Neural progenitor cell (in vitro differentiated cells): ENCODE results near the gene PDX1. TPM values are rescaled to one million over a fixed set of nuclear protein-coding genes. Genes with fewer than 3 reads are reported as not detected.

Source experiments
- DNase-seq: peaks from one replicate; pipeline ENCODE4 v3.0.0-alpha.2; 2016; ENCODE audit warnings: low spot score
- H2AFZ ChIP-seq: fragments of 200-600 bp; sonication (generic); replicated peaks from 2 replicates; pipeline ENCODE4 v1.6.1; 2016; ENCODE audit warnings: antibody characterized with exemption
- H3F3A ChIP-seq: fragments of 200-600 bp; sonication (generic); 2 replicates; pipeline ENCODE4 v1.6.1; 2016; ENCODE audit warnings: antibody characterized with exemption, low read depth
- H3K27ac ChIP-seq: fragments of 200-600 bp; sonication (generic); 2 replicates; pipeline ENCODE4 v1.5.1; 2016; ENCODE audit warnings: mild to moderate bottlenecking
- H3K27me3 ChIP-seq: fragments of 200-600 bp; sonication (generic); 2 replicates; pipeline ENCODE4 v1.6.1; 2016; ENCODE audit warnings: mild to moderate bottlenecking, moderate library complexity
- H3K36me3 ChIP-seq: fragments of 200-600 bp; sonication (generic); 2 replicates; pipeline ENCODE4 v1.5.1; 2016
- H3K4me1 ChIP-seq: fragments of 200-600 bp; sonication (generic); 2 replicates; pipeline ENCODE4 v1.6.1; 2016; ENCODE audit warnings: mixed run types
- H3K4me2 ChIP-seq: fragments of 200-600 bp; sonication (generic); 2 replicates; pipeline ENCODE4 v1.6.1; 2016
- H3K4me3 ChIP-seq: fragments of 200-600 bp; sonication (generic); 2 replicates; pipeline ENCODE4 v1.5.1; 2016
- H3K79me2 ChIP-seq: fragments of 200-600 bp; sonication (generic); 2 replicates; pipeline ENCODE4 v1.6.1; 2016; ENCODE audit warnings: low read depth
- H3K9ac ChIP-seq: fragments of 200-600 bp; sonication (generic); 2 replicates; pipeline ENCODE4 v1.6.1; 2016
- H3K9me3 ChIP-seq: fragments of 200-600 bp; sonication (generic); 2 replicates; pipeline ENCODE4 v1.5.1; 2016; ENCODE audit warnings: low read depth
- H4K20me1 ChIP-seq: fragments of 200-600 bp; sonication (generic); 2 replicates; pipeline ENCODE4 v1.6.1; 2016; ENCODE audit warnings: low read depth
- H3K27ac Mint-ChIP-seq: 3 replicates; pipeline ENCODE4 v1.8.0; 2021; ENCODE audit warnings: mixed read lengths
- H3K27me3 Mint-ChIP-seq: 2 replicates; pipeline ENCODE4 v1.8.0; 2022; ENCODE audit warnings: low read depth, mild to moderate bottlenecking, inconsistent platforms, moderate library complexity, mixed read lengths; ENCODE audit not compliant: insufficient read depth
- H3K36me3 Mint-ChIP-seq: 3 replicates; pipeline ENCODE4 v1.8.0; 2021; ENCODE audit warnings: mixed read lengths
- H3K4me1 Mint-ChIP-seq: 3 replicates; pipeline ENCODE4 v1.8.0; 2021; ENCODE audit warnings: mixed read lengths
- H3K4me3 Mint-ChIP-seq: 3 replicates; pipeline ENCODE4 v1.8.0; 2021; ENCODE audit warnings: mild to moderate bottlenecking, moderate library complexity, mixed read lengths
- H3K9me3 Mint-ChIP-seq: 3 replicates; pipeline ENCODE4 v1.8.0; 2020; ENCODE audit warnings: mixed read lengths
- EZH2 ChIP-seq: fragments of 200-600 bp; sonication (generic); IDR thresholded peaks from 2 replicates; pipeline ENCODE4 v1.6.1; 2017; ENCODE audit warnings: antibody characterized with exemption, mild to moderate bottlenecking, moderate library complexity
- EZH2phosphoT487 ChIP-seq: fragments of 200-600 bp; sonication (generic); IDR thresholded peaks from 2 replicates; pipeline ENCODE4 v1.6.1; 2017; ENCODE audit warnings: antibody characterized with exemption
- total RNA-seq: library from RNA; depleted of rRNA; stranded (reverse); fragments of >200 nt; gene quantifications from 2 replicates; pipeline ENCODE4 v1.2.3, GENCODE V29; 2015; ENCODE audit warnings: low replicate concordance
- TF ChIP-seq, protein P1 (sequence below): fragments of 200-600 bp; sonication (generic); IDR thresholded peaks from 2 replicates; pipeline ENCODE4 v1.5.1; 2017; ENCODE audit warnings: antibody characterized with exemption, mild to moderate bottlenecking

PDX1 gene
- total RNA-seq, 1 donor from 2014 or later: not detected

DNA sequence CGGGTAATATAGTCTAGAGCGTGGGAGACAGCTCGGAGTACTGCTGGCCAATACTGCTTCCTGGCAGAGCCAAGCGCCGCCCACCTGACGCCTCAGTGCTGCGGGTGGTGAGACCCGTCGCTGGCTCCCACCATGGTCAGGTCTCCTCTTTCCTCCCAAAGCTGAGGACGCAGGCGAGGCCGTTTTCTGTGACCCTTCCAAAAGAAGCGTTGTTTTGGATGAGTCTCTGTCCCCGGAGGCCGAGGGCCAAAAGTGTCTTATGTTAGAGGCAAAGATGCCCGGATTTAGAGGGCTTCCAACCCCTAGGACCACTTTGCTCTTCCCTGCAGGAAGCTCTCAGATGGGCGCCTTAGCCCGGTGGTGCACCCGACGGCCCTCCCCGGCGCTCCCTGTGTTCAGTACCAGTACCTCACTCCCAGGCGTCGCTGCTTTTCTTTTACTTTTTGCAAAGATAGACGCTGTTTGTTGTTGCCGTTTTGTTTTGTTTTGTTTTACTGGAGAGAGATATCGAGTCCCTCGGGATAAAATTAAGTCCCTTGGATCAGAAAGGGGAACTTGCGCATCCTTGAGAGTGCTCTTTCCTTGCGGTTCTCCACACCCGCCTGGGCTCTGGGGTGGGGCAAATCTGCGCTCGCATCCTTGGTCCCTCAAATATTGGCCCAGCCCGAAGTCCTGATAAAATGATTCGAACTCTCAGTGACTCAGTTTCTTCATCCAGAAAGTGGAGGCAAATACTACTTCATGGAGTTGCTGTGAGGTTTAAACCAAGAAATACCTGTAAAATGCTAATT, 7.0 kb downstream of the PDX1 start:
- peak; percentile 49 for DNase-seq
- TF ChIP-seq EZH2phosphoT487 (peak; percentile 68), EZH2 (peak; percentile 69)
- TF ChIP-seq, protein P1, sequence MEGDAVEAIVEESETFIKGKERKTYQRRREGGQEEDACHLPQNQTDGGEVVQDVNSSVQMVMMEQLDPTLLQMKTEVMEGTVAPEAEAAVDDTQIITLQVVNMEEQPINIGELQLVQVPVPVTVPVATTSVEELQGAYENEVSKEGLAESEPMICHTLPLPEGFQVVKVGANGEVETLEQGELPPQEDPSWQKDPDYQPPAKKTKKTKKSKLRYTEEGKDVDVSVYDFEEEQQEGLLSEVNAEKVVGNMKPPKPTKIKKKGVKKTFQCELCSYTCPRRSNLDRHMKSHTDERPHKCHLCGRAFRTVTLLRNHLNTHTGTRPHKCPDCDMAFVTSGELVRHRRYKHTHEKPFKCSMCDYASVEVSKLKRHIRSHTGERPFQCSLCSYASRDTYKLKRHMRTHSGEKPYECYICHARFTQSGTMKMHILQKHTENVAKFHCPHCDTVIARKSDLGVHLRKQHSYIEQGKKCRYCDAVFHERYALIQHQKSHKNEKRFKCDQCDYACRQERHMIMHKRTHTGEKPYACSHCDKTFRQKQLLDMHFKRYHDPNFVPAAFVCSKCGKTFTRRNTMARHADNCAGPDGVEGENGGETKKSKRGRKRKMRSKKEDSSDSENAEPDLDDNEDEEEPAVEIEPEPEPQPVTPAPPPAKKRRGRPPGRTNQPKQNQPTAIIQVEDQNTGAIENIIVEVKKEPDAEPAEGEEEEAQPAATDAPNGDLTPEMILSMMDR: no peak

DNA sequence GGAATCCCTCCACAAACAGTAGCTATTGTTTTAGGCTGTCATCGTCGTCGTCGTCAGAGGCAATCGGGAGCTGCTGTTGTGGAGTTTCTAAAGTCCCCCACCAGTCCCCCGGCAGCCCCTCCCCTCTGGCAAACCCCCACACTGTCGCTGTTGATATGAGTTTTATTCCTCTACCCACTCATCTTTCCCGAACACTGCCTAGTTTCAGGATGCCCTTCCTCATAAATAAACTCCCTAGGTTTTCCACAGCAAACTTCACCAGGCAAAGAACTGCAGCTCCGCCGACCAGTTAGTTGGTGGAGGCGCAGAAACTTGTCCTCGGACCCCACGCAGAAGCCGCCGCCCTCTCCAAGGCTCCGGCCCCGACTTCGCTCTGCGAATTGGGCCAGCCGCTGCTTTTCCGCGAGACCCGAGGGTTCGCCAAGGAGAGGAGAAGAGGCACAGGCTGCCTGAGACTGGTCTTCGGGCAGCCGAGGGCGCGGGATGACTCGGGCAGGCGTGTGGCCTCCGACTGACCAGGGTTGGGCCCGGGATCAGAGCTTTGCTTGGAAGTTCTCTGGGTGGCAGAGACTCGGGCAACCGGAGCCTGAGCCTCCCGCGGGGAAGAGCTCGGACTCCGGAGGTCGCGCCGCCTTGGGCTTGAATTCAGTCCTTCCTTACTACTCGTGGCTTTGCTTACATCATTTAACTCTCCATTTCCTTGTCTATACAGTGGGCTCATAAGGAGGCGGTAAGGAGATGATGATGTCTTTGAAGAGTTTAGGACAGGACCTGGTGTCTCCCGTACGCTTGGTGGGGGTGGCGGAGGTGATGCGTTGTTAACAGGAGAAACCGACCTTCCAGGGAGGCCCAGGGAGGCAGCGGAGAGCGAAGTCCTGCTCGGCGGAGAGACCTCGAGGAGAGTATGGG, 7.9 kb downstream of the PDX1 start:
- Histone ChIP-seq H3K4me2 (no peak overlapping the region), H2AFZ (no peak overlapping the region), H3K79me2 (no peaks in the 10 kb centered on the region), H3K9ac (no peak overlapping the region), H3K36me3 (no peaks in the 10 kb centered on the region), H4K20me1 (peaks cover 87% of the 10 kb centered on the region), H3F3A (no peaks in the 10 kb centered on the region), H3K4me1 (no peaks in the 10 kb centered on the region), H3K4me3 (no peak overlapping the region), H3K27ac (no peak overlapping the region), H3K27me3 (peaks cover 100% of the 10 kb centered on the region), H3K9me3 (no peaks in the 10 kb centered on the region)
- H3K27ac Mint-ChIP-seq: no peak overlapping the region
- DNase-seq: peak; percentile 36
- H3K9me3 Mint-ChIP-seq: peaks cover 9% of the 10 kb centered on the region
- TF ChIP-seq, protein P1: no peak
- TF ChIP-seq EZH2phosphoT487 (peak; percentile 98), EZH2 (peak; percentile 98)
- no peaks in the 10 kb centered on the region for H3K36me3 Mint-ChIP-seq
- no peak overlapping the region for H3K4me3 Mint-ChIP-seq
- no peaks in the 10 kb centered on the region for H3K4me1 Mint-ChIP-seq
- H3K27me3 Mint-ChIP-seq: peaks cover 95% of the 10 kb centered on the region

More for the DNA sequence above, 7.0 kb downstream of the PDX1 start:
- Histone ChIP-seq H3K4me3 (no peak overlapping the region), H3K27me3 (peaks cover 100% of the 10 kb centered on the region), H3K36me3 (no peaks in the 10 kb centered on the region), H3K9ac (no peak overlapping the region), H3F3A (no peaks in the 10 kb centered on the region), H3K4me1 (no peaks in the 10 kb centered on the region), H3K27ac (no peak overlapping the region), H3K9me3 (no peaks in the 10 kb centered on the region), H3K79me2 (no peaks in the 10 kb centered on the region), H3K4me2 (no peak overlapping the region), H4K20me1 (peaks cover 96% of the 10 kb centered on the region), H2AFZ (no peak overlapping the region)
- Mint-ChIP-seq H3K36me3 (no peaks in the 10 kb centered on the region), H3K4me1 (no peaks in the 10 kb centered on the region), H3K9me3 (peaks cover 9% of the 10 kb centered on the region), H3K27ac (no peak overlapping the region), H3K4me3 (no peak overlapping the region), H3K27me3 (peaks cover 97% of the 10 kb centered on the region)

DNA sequence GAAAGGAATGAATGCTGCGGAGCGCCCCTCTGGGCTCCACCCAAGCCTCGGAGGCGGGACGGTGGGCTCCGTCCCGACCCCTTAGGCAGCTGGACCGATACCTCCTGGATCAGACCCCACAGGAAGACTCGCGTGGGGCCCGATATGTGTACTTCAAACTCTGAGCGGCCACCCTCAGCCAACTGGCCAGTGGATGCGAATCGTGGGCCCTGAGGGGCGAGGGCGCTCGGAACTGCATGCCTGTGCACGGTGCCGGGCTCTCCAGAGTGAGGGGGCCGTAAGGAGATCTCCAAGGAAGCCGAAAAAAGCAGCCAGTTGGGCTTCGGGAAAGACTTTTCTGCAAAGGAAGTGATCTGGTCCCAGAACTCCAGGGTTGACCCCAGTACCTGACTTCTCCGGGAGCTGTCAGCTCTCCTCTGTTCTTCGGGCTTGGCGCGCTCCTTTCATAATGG, 8.6 kb downstream of the PDX1 start:
- Histone ChIP-seq H3K27ac (no peak overlapping the region), H3F3A (no peaks in the 10 kb centered on the region), H2AFZ (no peak overlapping the region), H3K9me3 (no peaks in the 10 kb centered on the region), H3K9ac (no peak overlapping the region), H3K4me2 (no peak overlapping the region), H3K27me3 (peaks cover 100% of the 10 kb centered on the region), H4K20me1 (peaks cover 80% of the 10 kb centered on the region), H3K4me1 (no peaks in the 10 kb centered on the region), H3K4me3 (no peak overlapping the region), H3K79me2 (no peaks in the 10 kb centered on the region), H3K36me3 (no peaks in the 10 kb centered on the region)
- Mint-ChIP-seq H3K27me3 (peaks cover 89% of the 10 kb centered on the region), H3K4me3 (no peak overlapping the region), H3K4me1 (no peaks in the 10 kb centered on the region), H3K27ac (no peak overlapping the region), H3K9me3 (peaks cover 9% of the 10 kb centered on the region), H3K36me3 (no peaks in the 10 kb centered on the region)
- TF ChIP-seq EZH2: peak; percentile 7
- TF ChIP-seq EZH2phosphoT487: no peak
- TF ChIP-seq, protein P1: no peak
- no peak for DNase-seq
